HepG2 (cell line): ENCODE measurements around the gene CNOT6.

Source experiments
- CTCF ChIP-seq: sonication (generic); formaldehyde crosslinking; IDR thresholded peaks from 2 replicates; pipeline ENCODE4 v1.5.0; 2020; ENCODE audit warnings: mild to moderate bottlenecking, missing genetic modification reagents, moderate library complexity
- ETV6 ChIP-seq: sonication (generic); formaldehyde crosslinking; conservative IDR thresholded peaks from 2 replicates; pipeline ENCODE4 v1.4.0; 2020; ENCODE audit warnings: missing genetic modification reagents
- SP1 ChIP-seq, 2 experiments: fragments of 450-650 bp in 1 of 2; sonication (generic) in 1 of 2; formaldehyde crosslinking in 1 of 2; IDR thresholded peaks; 2 replicates each; pipeline versions ENCODE4 v1.4.0 to v1.6.1; 2016 to 2020; ENCODE audit warnings: missing genetic modification reagents in 1 of 2
- ZFX ChIP-seq: sonication (generic); formaldehyde crosslinking; IDR thresholded peaks from 2 replicates; pipeline ENCODE4 v1.4.0; 2020; ENCODE audit warnings: mild to moderate bottlenecking, low read depth, missing genetic modification reagents, moderate library complexity
- ZMAT3 ChIP-seq: sonication (generic); formaldehyde crosslinking; conservative IDR thresholded peaks from 2 replicates; pipeline ENCODE4 v1.7.0; 2021; ENCODE audit warnings: missing genetic modification reagents
- ZNF143 ChIP-seq: sonication (generic); formaldehyde crosslinking; IDR thresholded peaks from 2 replicates; pipeline ENCODE4 v1.4.0; 2020; ENCODE audit warnings: missing genetic modification reagents
- ZNF431 ChIP-seq: sonication (generic); formaldehyde crosslinking; IDR thresholded peaks from 2 replicates; pipeline ENCODE4 v1.9.0; 2022; ENCODE audit warnings: missing genetic modification reagents, low read depth, mild to moderate bottlenecking, borderline replicate concordance

- TF ChIP-seq ETV6 (CRISPR knock-in tag) (no peak), CTCF (no peak), ZNF431 (no peak), ZMAT3 (no peak), SP1 (IDR thresholded peaks at IDR 0.05) (no peak), SP1 (CRISPR knock-in tag; IDR thresholded peaks at IDR 0.05) (no peak), ZFX (CRISPR knock-in tag) (no peak), ZNF143 (no peak)
Observed at GRCh38 chr5:180596115-180596667, 102.0 kb downstream of the CNOT6 start.
